OCI-LY1 (cell line): ENCODE results near the gene ENTPD2.

Experiments used
- EZH2 ChIP-seq: fragments of 200-600 bp; sonication (generic), shearing (Covaris generic); IDR thresholded peaks from 2 replicates; pipeline ENCODE4 v1.8.0; 2017; ENCODE audit warnings: borderline replicate concordance, mixed run types, mild to moderate bottlenecking, antibody characterized with exemption, low read length, moderate library complexity, mixed read lengths
- TF ChIP-seq, protein P1 (sequence below): fragments of 200-600 bp; sonication (generic), shearing (Covaris generic); IDR thresholded peaks from 2 replicates; pipeline ENCODE4 v1.5.1; 2017; ENCODE audit warnings: mild to moderate bottlenecking, antibody characterized with exemption, low read length, moderate library complexity, mixed read lengths

DNA sequence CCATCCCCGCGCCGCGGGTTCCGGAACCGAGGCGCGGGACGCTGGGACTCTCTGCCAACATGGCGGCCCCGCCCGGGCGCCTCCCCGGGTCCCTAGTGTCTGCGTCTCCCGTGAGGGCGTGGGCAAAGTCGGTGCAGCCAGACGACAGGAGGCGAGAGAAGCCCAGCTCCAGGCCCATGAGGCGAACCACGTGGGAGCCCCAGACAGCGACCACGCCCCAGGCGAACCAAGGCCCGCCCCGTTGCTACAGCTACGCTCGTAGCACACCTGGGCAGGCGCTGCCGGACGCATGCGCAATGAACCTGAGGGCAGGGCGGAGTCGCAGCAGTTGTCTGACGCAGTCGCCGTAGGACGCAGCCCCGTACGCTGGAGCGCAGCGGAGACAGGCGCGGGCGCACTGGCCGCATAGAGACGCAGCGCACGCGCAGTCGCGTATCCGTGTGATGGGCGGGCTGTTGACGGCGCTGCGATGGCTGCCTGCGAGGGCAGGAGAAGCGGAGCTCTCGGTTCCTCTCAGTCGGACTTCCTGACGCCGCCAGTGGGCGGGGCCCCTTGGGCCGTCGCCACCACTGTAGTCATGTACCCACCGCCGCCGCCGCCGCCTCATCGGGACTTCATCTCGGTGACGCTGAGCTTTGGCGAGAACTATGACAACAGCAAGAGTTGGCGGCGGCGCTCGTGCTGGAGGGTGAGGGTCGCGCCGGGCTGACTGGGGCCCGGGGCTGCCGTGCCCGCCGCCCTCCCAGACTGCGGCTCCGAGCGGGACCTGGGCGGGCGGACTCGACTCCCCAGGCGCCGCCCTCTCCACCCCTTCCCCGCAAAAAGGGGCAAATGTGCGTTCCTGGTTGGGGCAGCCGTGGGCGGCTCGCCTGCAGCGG lies 32.9 kb upstream of the ENTPD2 start, which contains the start of gene MAN1B1:
- no peak for TF ChIP-seq EZH2
- TF ChIP-seq, protein P1, sequence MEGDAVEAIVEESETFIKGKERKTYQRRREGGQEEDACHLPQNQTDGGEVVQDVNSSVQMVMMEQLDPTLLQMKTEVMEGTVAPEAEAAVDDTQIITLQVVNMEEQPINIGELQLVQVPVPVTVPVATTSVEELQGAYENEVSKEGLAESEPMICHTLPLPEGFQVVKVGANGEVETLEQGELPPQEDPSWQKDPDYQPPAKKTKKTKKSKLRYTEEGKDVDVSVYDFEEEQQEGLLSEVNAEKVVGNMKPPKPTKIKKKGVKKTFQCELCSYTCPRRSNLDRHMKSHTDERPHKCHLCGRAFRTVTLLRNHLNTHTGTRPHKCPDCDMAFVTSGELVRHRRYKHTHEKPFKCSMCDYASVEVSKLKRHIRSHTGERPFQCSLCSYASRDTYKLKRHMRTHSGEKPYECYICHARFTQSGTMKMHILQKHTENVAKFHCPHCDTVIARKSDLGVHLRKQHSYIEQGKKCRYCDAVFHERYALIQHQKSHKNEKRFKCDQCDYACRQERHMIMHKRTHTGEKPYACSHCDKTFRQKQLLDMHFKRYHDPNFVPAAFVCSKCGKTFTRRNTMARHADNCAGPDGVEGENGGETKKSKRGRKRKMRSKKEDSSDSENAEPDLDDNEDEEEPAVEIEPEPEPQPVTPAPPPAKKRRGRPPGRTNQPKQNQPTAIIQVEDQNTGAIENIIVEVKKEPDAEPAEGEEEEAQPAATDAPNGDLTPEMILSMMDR, result no peak
